GM21619 (cell line): ENCODE measurements around the gene TSACC.

ENCODE experiments used
- ATAC-seq: cut with Tn5 transposase; IDR thresholded peaks from one replicate; pipeline ENCODE4 v1.9.1; 2021; ENCODE audit not compliant: unreplicated experiment

TSACC gene

DNA sequence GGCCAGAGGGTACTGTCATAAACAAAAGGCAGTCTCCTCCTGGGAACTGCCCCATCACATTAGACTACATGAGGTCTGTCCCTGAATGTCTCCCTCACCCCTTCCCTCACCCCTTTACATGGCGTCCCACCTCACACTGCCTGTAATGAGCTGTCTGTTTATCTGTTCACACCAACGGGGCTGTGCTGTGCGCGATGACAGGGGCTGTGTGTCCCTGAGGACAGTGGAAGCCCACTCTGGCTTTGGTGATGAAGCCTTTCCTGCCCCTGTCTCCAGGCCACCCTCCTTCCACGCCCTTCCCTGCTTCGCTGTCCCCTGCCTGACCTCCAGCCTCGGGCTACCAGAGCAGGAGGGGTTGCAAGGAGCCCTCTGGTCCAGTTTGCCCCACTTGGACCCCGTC lies 53.4 kb downstream of the TSACC start:
- ATAC-seq = no peak

- no peak for ATAC-seq
These were observed 54.1 kb downstream of the TSACC start for GRCh38 chr1:156392452-156392853.

- ATAC-seq = no peak
These were observed 54.8 kb downstream of the TSACC start for GRCh38 chr1:156393095-156393494.

GRCh38 chr1:156394082-156394481 lies 55.8 kb downstream of the TSACC start:
- ATAC-seq = no peak

DNA sequence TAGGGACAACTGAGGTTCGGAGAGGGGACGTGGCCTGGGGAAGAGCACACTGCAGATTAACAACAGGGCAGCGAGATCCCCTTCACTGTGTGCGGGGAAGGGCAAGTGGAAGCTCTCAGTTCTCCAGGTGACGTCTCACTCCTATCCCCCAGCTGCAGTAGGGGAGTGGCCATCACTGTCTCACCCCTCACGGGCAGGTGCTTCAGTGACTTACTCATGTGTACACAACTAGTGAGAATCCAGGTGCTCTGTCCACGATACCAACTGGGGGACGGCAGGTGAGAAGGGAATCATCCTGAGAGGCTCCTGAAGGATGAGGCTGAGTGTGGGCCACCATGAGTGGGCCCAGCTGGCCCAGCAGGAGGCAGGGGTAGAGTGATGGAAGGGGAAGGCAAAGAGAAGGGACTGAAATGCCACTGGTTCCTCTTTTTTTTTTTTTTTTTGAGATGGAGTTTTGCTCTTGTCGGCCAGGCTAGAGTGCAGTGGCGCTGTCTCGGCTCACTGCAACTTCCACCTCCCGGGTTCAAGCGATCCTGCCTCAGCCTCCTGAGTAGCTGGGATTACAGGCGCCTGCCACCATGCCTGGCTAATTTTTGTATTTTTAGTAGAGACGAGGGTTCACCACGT lies 56.6 kb downstream of the TSACC start:
- no peak for ATAC-seq
